BJ (cell line): ENCODE measurements around the gene PRR12. TPM values are rescaled to one million over a fixed set of nuclear protein-coding genes. Genes with fewer than 3 reads are reported as not detected.

Experiments used
- CTCF ChIA-PET: fragments of 350-600 bp; formaldehyde crosslinking; extraction: SDS; loops from one replicate; lab custom pipeline; 2021; ENCODE audit warnings: antibody characterized with exemption, inconsistent platforms; lab: Yijun Ruan, JAX
- POLR2A ChIA-PET: fragments of 300-600 bp; sonication (Branson Sonifier 250); formaldehyde crosslinking; extraction: SDS; loops from one replicate; lab custom pipeline; 2021; ENCODE audit warnings: antibody characterized with exemption; lab: Charles Lee
- DNase-seq: peaks from one replicate; pipeline ENCODE4 v3.0.0-alpha.2; 2011; ENCODE audit warnings: low read depth
- H3K27me3 ChIP-seq: 2 replicates; pipeline ENCODE4 v1.6.0; 2011; ENCODE audit warnings: low read length; ENCODE audit not compliant: control insufficient read depth, insufficient read depth
- H3K36me3 ChIP-seq: 2 replicates; pipeline ENCODE4 v1.5.1; 2011; ENCODE audit warnings: low read length; ENCODE audit not compliant: control insufficient read depth, insufficient read depth
- H3K4me3 ChIP-seq: 2 replicates; pipeline ENCODE4 v1.5.1; 2011; ENCODE audit warnings: low read depth, mild to moderate bottlenecking, control low read depth, low read length
- CTCF ChIP-seq: IDR thresholded peaks from 2 replicates; pipeline ENCODE4 v1.5.1; 2011; ENCODE audit warnings: low read depth, mild to moderate bottlenecking, control low read depth, inconsistent platforms, low read length, moderate library complexity; ENCODE audit not compliant: insufficient read depth
- polyA plus RNA-seq: library from polyadenylated mRNA; depleted of rRNA; stranded (reverse); fragments of >200 nt; gene quantifications from 2 replicates; pipeline ENCODE4 v1.2.3, GENCODE V29; 2011

Gene PRR12
- polyA plus RNA-seq, 1 experiment, result 0.42 TPM

- Histone ChIP-seq H3K27me3 (no peaks in the 10 kb centered on the region), H3K36me3 (peaks cover 3% of the 10 kb centered on the region), H3K4me3 (peak overlapping the region; percentile 63)
- no peak for DNase-seq
- TF ChIP-seq CTCF, result no peak
- CTCF ChIA-PET, result interaction anchor here (0.7 to 2.7 kb wide), 7 partner anchors 10 to 106 kb away, joined by 3 to 37 read pairs (median 4); partner anchors contain the start of gene PRMT1
- POLR2A ChIA-PET, result interaction anchor here (1.3 kb wide), 1 partner anchor 60 kb away, joined by 4 read pairs; no protein-coding TSS in a partner anchor
Observed at GRCh38 chr19:49579947-49580263, 11.1 kb upstream of the PRR12 start.

GRCh38 chr19:49580264-49581006 is 10.5 kb upstream of the PRR12 start, which contains the start of gene NOSIP:
NOSIP (minus strand) TSS chr19:49580556; CDS start chr19:49560691, 19,865 bp downstream.
- no peak for TF ChIP-seq CTCF
- H3K4me3 ChIP-seq, result peak within 1 kb of the TSS; percentile 63
- no peaks in the 10 kb centered on the region for H3K27me3 ChIP-seq
- peaks cover 3% of the 10 kb centered on the region for H3K36me3 ChIP-seq
- ChIA-PET POLR2A (interaction anchor here (1.2 to 1.3 kb wide), 2 partner anchors 60 kb away, joined by 4 to 8 read pairs; partner anchors contain the start of gene RRAS), CTCF (interaction anchor here (0.9 to 2.7 kb wide), 7 partner anchors 11 to 107 kb away, joined by 3 to 37 read pairs (median 4); partner anchors contain the start of gene PRMT1)
- peak; percentile 70 for DNase-seq

- peak within 1 kb of the TSS; percentile 63 for H3K4me3 ChIP-seq
- DNase-seq, result no peak
- no peak for TF ChIP-seq CTCF
- POLR2A ChIA-PET, result interaction anchor here (1.2 kb wide), 1 partner anchor 59 kb away, joined by 8 read pairs; the partner anchor contains the start of gene RRAS
- no peaks in the 10 kb centered on the region for H3K27me3 ChIP-seq
- peaks cover 3% of the 10 kb centered on the region for H3K36me3 ChIP-seq
- CTCF ChIA-PET, result interaction anchor here (1.2 to 2.7 kb wide), 5 partner anchors 11 to 108 kb away, joined by 3 to 37 read pairs (median 5); no protein-coding TSS in a partner anchor
Observed at GRCh38 chr19:49581007-49581508, 9.9 kb upstream of the PRR12 start, which contains the start of gene PRRG2. PRRG2 (plus strand) TSS chr19:49581316; CDS start chr19:49583220, 1,904 bp downstream.

GRCh38 chr19:49583239-49583638 is 7.7 kb upstream of the PRR12 start:
- no peak for DNase-seq
- ChIA-PET CTCF (interaction anchor here (1.3 kb wide), 1 partner anchor 13 kb away, joined by 6 read pairs; no protein-coding TSS in a partner anchor), POLR2A (no interaction called here)
- Histone ChIP-seq H3K4me3 (no peak overlapping the region), H3K27me3 (no peaks in the 10 kb centered on the region), H3K36me3 (no peaks in the 10 kb centered on the region)
- TF ChIP-seq CTCF, result no peak

GRCh38 chr19:49585023-49585422 is 6.0 kb upstream of the PRR12 start:
- no peak for TF ChIP-seq CTCF
- Histone ChIP-seq H3K4me3 (no peak overlapping the region), H3K36me3 (no peaks in the 10 kb centered on the region), H3K27me3 (no peaks in the 10 kb centered on the region)
- CTCF ChIA-PET, result interaction anchor here (0.6 to 2.5 kb wide), 2 partner anchors 9 to 15 kb away, joined by 3 to 11 read pairs; no protein-coding TSS in a partner anchor
- POLR2A ChIA-PET, result no interaction called here
- no peak for DNase-seq
